SW 1271 (cell line): ENCODE data around the gene NF2.

ENCODE experiments used
- DNase-seq, 2 experiments: peaks; one replicate each; lab custom pipeline; 2025; lab: John Stamatoyannopoulos, UW

NF2 gene

DNA sequence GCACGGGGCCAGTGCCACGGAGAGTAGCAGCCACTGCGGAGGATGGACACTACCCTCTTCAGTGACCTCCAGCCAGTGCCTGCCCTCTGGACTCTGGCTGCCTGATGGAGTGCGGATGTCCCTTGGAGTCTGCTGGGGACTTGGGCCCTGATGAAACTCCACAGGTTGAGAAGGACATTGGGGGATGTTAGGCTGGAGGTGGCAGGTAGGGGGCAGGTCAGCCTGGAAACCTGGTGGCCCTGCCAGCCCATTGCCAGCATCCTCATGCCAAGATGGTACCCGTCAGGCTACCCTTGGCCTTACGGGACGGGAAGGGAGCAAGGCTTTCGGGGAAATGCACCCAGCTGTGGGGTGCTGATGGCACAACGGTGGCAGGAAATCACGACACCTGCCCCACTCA is 120.3 kb downstream of the NF2 start:
- no peak for DNase-seq

DNA sequence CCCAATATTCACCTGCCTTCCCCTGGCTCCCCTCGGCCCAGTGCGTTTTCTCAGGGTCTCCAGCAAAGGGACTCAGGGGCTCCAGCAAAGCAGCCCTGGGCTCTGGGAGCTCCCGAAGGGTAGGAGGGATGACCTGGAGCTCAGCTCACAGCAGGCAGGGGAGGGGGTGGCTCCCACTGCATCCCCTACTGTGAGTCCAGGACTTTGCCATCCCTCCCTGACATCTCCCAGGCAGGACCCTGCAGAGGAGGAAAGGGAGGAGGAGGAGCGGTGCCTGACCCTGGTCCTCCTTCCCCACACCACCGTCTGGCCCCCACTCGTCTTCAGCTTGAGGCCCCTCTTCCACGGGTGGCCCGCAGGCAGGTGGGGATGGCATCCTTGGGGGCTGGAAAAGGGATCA is 121.4 kb downstream of the NF2 start:
- no peak for DNase-seq

DNA sequence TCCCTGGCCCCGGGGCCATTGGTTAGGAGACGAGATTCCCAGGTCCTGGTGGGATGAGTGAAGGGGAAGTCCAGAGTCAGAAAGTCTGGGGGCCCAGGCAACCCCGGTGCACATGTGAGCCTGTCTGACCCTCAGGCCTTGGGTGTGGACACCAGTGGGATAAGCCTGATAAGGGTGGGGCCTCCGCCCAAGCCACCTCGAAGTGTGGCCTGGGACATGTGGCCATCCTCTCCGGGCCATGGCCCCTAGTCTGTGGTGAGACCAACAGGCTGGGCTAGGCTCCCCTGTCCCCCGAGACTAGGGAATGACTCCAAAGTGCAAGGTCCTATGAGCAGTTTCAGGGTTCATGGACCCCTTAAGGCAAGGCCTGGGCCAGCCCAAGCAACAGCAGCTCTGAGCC is 122.7 kb downstream of the NF2 start:
- no peak for DNase-seq

DNA sequence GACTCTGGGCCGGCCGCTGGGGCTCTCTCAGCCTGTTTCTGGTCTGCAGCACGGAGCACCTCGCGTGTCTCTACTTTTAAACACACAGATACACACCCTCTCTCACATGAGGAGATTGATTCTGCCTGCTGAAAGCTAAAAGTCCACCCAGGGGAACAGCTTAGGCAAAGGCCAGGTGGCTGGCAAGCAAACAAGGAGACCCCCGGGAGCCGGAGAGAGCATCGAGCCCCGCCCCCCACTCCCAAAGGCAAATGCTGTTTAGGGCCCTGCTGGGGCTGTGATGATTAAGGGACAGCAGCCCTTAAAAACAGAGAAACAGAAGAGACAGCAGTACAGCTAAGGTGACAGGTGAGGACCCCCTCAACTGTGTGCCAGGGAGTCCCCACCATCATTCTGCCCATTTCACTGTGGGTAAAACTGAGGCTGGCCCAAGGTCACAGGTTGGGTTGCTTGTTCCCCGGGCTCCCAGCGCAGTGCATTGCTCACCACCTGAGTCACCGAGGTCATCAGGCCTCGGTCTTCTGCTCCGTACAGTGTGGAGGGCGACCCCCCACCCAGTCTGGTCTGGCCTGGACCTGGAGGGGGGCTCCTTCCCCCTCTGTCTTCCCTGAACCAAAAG is 123.2 kb downstream of the NF2 start:
- DNase-seq, result no peak

DNA sequence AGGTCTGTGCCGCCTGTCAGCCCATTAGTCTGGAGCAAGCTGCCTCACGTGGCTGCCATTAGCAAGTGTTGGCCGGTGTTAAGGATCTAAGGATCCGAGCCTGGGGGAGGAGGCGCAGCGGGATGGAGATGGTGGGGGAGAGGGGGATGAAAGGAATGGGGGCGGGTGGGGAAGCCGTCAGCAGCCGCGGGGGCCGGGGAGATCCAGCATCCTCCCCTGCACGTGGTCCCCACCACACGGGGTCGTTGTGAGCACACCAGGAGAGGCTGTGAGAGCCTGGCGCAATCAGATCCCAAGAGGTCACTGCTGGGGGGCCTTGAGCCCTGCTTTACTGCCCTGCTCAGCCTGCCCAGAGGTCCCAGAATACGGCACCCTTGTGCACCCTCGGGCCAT is 123.7 kb downstream of the NF2 start:
- no peak for DNase-seq

- no peak for DNase-seq
Observed at GRCh38 chr22:29729161-29729560, 125.7 kb downstream of the NF2 start.

- no peak for DNase-seq
Observed at GRCh38 chr22:29731058-29731850, 127.8 kb downstream of the NF2 start.

- DNase-seq, result no peak
Observed at GRCh38 chr22:29732883-29733282, 129.4 kb downstream of the NF2 start.

GRCh38 chr22:29733362-29734201 is 130.1 kb downstream of the NF2 start:
- no peak for DNase-seq

- DNase-seq, result no peak
Observed at GRCh38 chr22:29734406-29734805, 131.0 kb downstream of the NF2 start.

DNA sequence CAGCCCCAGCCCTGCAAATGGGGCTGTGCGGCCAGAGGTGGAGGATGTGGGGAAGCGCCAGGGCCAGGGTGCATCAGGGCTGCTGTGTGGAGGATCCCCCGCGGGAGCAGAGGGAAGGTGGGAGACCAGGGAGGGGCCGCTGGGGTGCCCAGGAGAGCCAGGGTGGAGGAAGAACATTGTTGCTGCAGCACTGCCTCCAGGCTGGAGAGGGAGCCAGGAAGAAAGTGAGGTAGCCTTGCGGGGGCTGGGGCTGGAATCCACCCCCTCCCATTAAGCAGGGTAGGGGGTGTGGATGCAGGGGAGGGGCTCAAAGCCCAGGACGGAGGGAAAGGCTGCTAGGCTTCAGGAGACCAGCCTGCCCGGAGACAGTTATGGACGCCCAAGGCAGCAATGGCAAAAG is 131.4 kb downstream of the NF2 start:
- DNase-seq, result no peak

DNA sequence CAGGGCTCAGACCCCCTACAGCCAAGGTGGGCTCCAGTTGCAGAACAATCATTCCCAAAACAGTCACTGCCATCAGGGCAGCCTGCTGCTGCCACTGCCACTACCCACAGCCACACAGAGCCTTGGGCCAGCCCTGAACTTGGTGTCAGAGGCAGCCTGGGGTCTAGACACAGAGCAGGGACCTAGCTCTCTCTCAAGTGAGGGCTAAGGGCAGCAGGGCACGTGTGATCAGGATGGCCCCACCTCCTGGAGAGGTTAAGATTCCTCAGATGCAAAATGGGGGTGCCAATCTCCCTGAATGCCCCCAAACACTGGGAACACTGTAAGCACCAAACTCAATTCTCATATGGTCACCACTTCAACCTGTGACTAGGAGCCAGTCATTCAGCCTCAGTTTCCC is 132.0 kb downstream of the NF2 start:
- no peak for DNase-seq

DNA sequence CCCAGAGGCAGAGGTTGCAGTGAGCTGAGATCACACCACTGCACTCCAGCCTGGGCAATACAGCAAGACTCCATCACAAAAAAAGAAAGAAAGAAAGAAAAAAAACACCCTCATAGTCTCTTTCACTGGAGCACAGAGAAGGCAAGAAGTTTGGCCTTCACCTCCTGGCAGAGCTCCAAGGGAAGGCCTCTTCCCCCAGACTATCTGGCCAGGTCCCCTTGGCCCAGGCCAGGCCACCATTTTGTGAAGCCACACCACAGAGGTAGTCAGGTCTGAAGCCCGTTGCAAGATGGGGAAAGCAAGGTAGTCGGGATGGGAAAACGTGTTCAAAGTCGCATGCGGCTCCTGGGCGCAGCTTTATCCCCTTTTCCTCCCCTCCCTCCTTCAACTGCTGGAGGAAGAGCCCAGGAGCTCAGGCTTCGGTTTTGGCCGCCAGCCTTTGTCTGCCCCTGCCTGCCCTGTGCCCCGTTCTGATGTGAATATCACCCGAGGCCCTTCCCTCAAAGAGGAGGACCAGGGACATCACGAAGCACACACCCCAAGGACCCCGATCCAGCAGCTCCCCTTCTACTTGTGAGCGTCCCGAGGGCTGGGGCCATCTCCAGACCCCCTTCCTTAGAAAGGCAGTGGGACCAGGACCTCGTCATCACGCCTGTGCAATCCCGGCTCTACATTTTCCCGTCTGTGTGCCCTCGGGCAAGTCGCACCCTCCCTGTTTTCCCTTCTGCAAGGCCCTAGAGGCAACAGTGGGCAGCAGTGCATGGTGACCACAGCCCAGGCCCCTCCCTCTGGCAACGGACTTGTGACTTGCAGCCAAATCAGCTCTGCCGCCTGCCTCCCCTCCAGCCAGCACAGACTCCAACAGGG is 134.1 kb downstream of the NF2 start:
- no peak for DNase-seq

DNA sequence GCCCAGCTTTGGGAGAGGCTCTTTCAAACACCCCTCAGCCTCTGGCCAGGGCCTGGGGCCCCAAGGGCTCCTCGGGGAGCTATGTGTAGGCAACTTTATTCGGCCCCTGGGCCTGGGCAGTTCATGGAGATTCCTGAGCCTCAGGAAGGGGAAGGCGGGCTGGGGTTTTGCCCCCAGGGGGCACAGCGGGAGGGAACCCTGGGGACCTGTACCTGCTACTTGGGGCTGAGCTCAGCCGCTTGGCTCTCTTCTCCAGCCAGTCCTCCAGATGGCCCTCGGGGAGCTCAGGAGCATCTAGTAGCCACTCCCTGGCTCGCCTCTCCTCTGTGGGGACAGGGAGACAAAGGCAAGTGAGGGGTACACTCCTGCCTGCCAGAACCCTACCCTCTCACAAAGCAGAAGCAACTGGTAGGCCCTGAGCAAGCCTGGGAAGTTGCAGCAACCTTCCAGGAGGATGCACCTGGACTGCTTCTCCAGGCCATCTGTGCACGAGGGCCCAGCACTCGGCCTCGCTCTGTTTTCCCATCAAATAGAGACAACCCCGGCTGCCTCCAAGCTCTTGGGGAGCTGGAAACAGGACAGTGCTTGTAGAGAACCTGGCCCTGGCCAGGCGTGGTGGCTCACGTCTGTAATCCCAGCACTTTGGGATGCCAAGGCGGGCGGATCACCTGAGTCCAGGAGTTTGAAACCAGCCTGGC is 134.8 kb downstream of the NF2 start:
- no peak for DNase-seq

DNA sequence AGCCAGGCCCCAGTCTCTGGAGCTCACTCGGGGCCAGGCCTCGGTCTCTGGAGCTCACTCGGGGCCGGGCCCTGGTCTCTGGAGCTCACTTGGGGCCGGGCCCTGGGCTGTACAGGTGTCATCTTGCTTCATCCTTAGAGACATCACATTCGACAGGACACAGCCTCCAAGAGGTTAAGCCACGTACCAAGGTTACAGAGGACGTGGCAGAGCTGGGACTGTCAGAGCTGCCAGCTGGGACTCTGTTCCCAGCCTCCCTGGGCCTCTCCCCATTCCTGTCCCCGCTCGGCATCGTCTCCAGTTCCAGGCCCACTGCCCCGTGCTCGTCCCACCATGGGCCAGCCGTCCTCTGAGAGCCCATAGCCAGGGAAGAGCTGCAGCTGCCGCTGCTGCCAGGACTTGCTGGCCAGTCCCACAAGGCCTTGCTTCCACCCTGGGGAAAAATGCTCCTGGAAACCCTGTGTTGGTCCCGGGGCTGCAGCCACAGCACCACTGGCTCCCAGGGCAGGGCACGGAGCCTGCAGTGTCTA is 136.0 kb downstream of the NF2 start:
- DNase-seq, result no peak

GRCh38 chr22:29740216-29740615 is 136.8 kb downstream of the NF2 start:
- no peak for DNase-seq

- no peak for DNase-seq
Observed at GRCh38 chr22:29741926-29742325, 138.5 kb downstream of the NF2 start.

DNA sequence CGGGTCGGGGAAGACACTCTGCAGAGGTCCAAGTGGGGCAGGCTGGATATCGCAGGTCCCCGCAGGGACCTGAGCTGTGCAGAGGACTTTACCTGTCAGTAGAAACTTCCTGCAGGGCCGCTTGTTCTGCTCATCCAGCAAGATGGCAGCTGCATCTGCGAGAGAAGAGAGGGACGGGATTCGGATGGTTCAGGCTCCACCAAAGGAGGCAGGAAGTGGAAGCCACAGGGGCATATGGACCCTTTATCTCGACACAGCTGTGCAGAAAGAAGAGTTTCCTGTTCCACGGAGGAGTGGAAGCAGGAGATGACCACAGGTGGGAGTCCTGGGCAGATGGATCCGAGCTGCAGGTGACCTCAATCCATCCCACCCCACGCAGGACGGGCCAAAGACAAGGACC is 138.9 kb downstream of the NF2 start:
- DNase-seq, result no peak

DNA sequence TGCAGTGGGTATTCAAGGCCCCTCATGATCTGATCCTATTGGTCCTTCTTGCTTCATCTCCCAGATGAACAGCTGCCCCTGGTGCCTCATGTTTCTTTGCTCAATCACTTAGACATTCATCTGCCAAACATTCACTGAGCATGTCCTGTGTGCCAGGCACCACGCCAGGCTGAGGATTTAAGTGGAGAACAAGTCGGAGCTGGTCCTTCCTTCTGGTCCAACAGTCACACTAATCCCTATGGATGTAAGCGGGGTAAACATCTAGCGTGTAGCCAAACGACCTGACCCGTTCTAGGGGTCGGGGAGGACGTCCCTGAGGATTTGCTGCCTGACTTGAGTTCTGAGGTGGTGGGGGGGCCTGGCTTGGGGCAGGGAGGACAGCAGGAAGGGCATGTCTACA is 141.5 kb downstream of the NF2 start:
- DNase-seq, result no peak

- no peak for DNase-seq
Observed at GRCh38 chr22:29747832-29748231, 144.4 kb downstream of the NF2 start.
